HUES48 (cell line): Measurements from ENCODE around the gene ABCF2.

Experiments
- H3K27ac ChIP-seq: one replicate; pipeline ENCODE4 v1.7.0; 2013; ENCODE audit warnings: low read depth, low read length, inconsistent platforms
- H3K27me3 ChIP-seq: 2 replicates; pipeline ENCODE4 v1.6.1; 2013; ENCODE audit warnings: mild to moderate bottlenecking, low read length; ENCODE audit not compliant: control insufficient read depth, insufficient read depth
- H3K36me3 ChIP-seq: 2 replicates; pipeline ENCODE4 v1.6.1; 2013; ENCODE audit warnings: low read length; ENCODE audit not compliant: control insufficient read depth, insufficient read depth
- H3K4me1 ChIP-seq: 2 replicates; pipeline ENCODE4 v1.6.1; 2013; ENCODE audit warnings: mild to moderate bottlenecking, low read length; ENCODE audit not compliant: control insufficient read depth, insufficient read depth
- H3K4me3 ChIP-seq: 2 replicates; pipeline ENCODE4 v1.5.1; 2013; ENCODE audit warnings: mild to moderate bottlenecking, low read depth, low read length
- H3K9ac ChIP-seq: 2 replicates; pipeline ENCODE4 v1.6.1; 2013; ENCODE audit warnings: mild to moderate bottlenecking, low read depth, low read length, moderate library complexity
- H3K9me3 ChIP-seq: 2 replicates; pipeline ENCODE4 v1.6.1; 2013; ENCODE audit warnings: low read length; ENCODE audit not compliant: control insufficient read depth, insufficient read depth

ABCF2 gene

GRCh38 chr7:151265351-151265931, 38.4 kb upstream of the ABCF2 start:
- H3K36me3 ChIP-seq, result no peaks in the 10 kb centered on the region
- peaks cover 6% of the 10 kb centered on the region; the same call in 1 of the 2 replicates for H3K27me3 ChIP-seq
- H3K9me3 ChIP-seq, result no peaks in the 10 kb centered on the region
- no peak overlapping the region for H3K4me3 ChIP-seq
- H3K9ac ChIP-seq, result no peak overlapping the region
- H3K27ac ChIP-seq, result no peak overlapping the region
- no peaks in the 10 kb centered on the region for H3K4me1 ChIP-seq

- Histone ChIP-seq H3K27me3 (peaks cover 6% of the 10 kb centered on the region; the same call in 1 of the 2 replicates), H3K9me3 (no peaks in the 10 kb centered on the region), H3K4me3 (no peak overlapping the region), H3K36me3 (no peaks in the 10 kb centered on the region), H3K27ac (no peak overlapping the region), H3K4me1 (no peaks in the 10 kb centered on the region), H3K9ac (no peak overlapping the region)
Measured at GRCh38 chr7:151264615-151265014, 37.6 kb upstream of the ABCF2 start.

- no peaks in the 10 kb centered on the region for H3K36me3 ChIP-seq
- H3K4me3 ChIP-seq, result no peak overlapping the region
- H3K27me3 ChIP-seq, result peaks cover 6% of the 10 kb centered on the region; the same call in 1 of the 2 replicates
- no peaks in the 10 kb centered on the region for H3K9me3 ChIP-seq
- H3K4me1 ChIP-seq, result no peaks in the 10 kb centered on the region
- H3K9ac ChIP-seq, result no peak overlapping the region
- H3K27ac ChIP-seq, result no peak overlapping the region
Measured at GRCh38 chr7:151261529-151261928, 34.5 kb upstream of the ABCF2 start.

- Histone ChIP-seq H3K9ac (no peak overlapping the region), H3K4me3 (no peak overlapping the region), H3K27me3 (peaks cover 6% of the 10 kb centered on the region; the same call in 1 of the 2 replicates)
Measured at GRCh38 chr7:151260883-151261282, 33.9 kb upstream of the ABCF2 start.

GRCh38 chr7:151260471-151260870, 33.5 kb upstream of the ABCF2 start:
- no peaks in the 10 kb centered on the region for H3K9me3 ChIP-seq
- H3K27me3 ChIP-seq, result peaks cover 8% of the 10 kb centered on the region

More at GRCh38 chr7:151260883-151261282, 33.9 kb upstream of the ABCF2 start:
- H3K9me3 ChIP-seq, result no peaks in the 10 kb centered on the region
- no peak overlapping the region for H3K27ac ChIP-seq
- no peaks in the 10 kb centered on the region for H3K36me3 ChIP-seq
- H3K4me1 ChIP-seq, result no peaks in the 10 kb centered on the region

GRCh38 chr7:151257990-151258389, 31.0 kb upstream of the ABCF2 start:
- Histone ChIP-seq H3K4me3 (no peak overlapping the region), H3K36me3 (no peaks in the 10 kb centered on the region), H3K27me3 (peaks cover 25% of the 10 kb centered on the region), H3K4me1 (no peaks in the 10 kb centered on the region), H3K9ac (no peak overlapping the region), H3K9me3 (no peaks in the 10 kb centered on the region), H3K27ac (no peak overlapping the region)

More at GRCh38 chr7:151260471-151260870, 33.5 kb upstream of the ABCF2 start:
- no peaks in the 10 kb centered on the region for H3K36me3 ChIP-seq
- H3K27ac ChIP-seq, result no peak overlapping the region
- no peak overlapping the region for H3K4me3 ChIP-seq
- H3K9ac ChIP-seq, result no peak overlapping the region
- H3K4me1 ChIP-seq, result no peaks in the 10 kb centered on the region

- Histone ChIP-seq H3K9ac (no peak overlapping the region), H3K9me3 (no peaks in the 10 kb centered on the region), H3K4me1 (0 out of 2 replicates have a peak, but pooled peaks cover 8% of the 10 kb centered on the region), H3K27me3 (peaks cover 25% of the 10 kb centered on the region), H3K27ac (no peak overlapping the region), H3K4me3 (no peak overlapping the region), H3K36me3 (no peaks in the 10 kb centered on the region)
Measured at GRCh38 chr7:151256410-151257045, 29.5 kb upstream of the ABCF2 start.

GRCh38 chr7:151255390-151255789, 28.4 kb upstream of the ABCF2 start:
- H3K36me3 ChIP-seq, result no peaks in the 10 kb centered on the region
- H3K27ac ChIP-seq, result no peak overlapping the region
- peaks cover 29% of the 10 kb centered on the region for H3K27me3 ChIP-seq
- no peaks in the 10 kb centered on the region for H3K9me3 ChIP-seq
- peaks cover 18% of the 10 kb centered on the region; the same call in 1 of the 2 replicates for H3K4me1 ChIP-seq
- no peak overlapping the region for H3K4me3 ChIP-seq
- no peak overlapping the region for H3K9ac ChIP-seq

- no peaks in the 10 kb centered on the region for H3K9me3 ChIP-seq
- no peak overlapping the region for H3K9ac ChIP-seq
- peaks cover 20% of the 10 kb centered on the region; the same call in 1 of the 2 replicates for H3K4me1 ChIP-seq
- H3K27ac ChIP-seq, result no peak overlapping the region
- peaks cover 34% of the 10 kb centered on the region for H3K27me3 ChIP-seq
- no peaks in the 10 kb centered on the region for H3K36me3 ChIP-seq
- H3K4me3 ChIP-seq, result no peak overlapping the region
Measured at GRCh38 chr7:151254851-151255250, 27.8 kb upstream of the ABCF2 start.

GRCh38 chr7:151254316-151254715, 27.3 kb upstream of the ABCF2 start:
- no peaks in the 10 kb centered on the region for H3K36me3 ChIP-seq
- no peak overlapping the region for H3K27ac ChIP-seq
- no peak overlapping the region for H3K9ac ChIP-seq
- H3K4me1 ChIP-seq, result peaks cover 23% of the 10 kb centered on the region
- H3K27me3 ChIP-seq, result peaks cover 40% of the 10 kb centered on the region
- H3K9me3 ChIP-seq, result no peaks in the 10 kb centered on the region
- no peak overlapping the region for H3K4me3 ChIP-seq

- peaks cover 26% of the 10 kb centered on the region for H3K4me1 ChIP-seq
- H3K4me3 ChIP-seq, result peak overlapping the region; percentile 79
- H3K9me3 ChIP-seq, result no peaks in the 10 kb centered on the region
- no peaks in the 10 kb centered on the region for H3K36me3 ChIP-seq
- peaks cover 50% of the 10 kb centered on the region for H3K27me3 ChIP-seq
- H3K9ac ChIP-seq, result no peak overlapping the region
- H3K27ac ChIP-seq, result no peak overlapping the region
Measured at GRCh38 chr7:151252961-151253711, 26.1 kb upstream of the ABCF2 start.
